Endothelial cell of umbilical vein (primary cell): Measurements from ENCODE around the gene ACBD3.

Experiments
- EZH2 ChIP-seq: IDR thresholded peaks from 2 replicates; pipeline ENCODE4 v1.6.1; 2012; ENCODE audit warnings: borderline replicate concordance, low read depth, mild to moderate bottlenecking, moderate library complexity, low read length, inconsistent platforms; ENCODE audit not compliant: severe bottlenecking
- FOS ChIP-seq: IDR thresholded peaks from 2 replicates; pipeline ENCODE4 v1.6.1; 2011; ENCODE audit warnings: mild to moderate bottlenecking, low read length, moderate library complexity, borderline replicate concordance; ENCODE audit not compliant: insufficient read depth
- GATA2 ChIP-seq: IDR thresholded peaks from 2 replicates; pipeline ENCODE4 v1.7.0; 2011; ENCODE audit warnings: low read depth, mild to moderate bottlenecking, moderate library complexity, mixed read lengths, low read length; ENCODE audit not compliant: insufficient read length, insufficient read depth
- JUN ChIP-seq: IDR thresholded peaks from 2 replicates; pipeline ENCODE4 v1.6.1; 2011; ENCODE audit warnings: borderline replicate concordance, low read depth; ENCODE audit not compliant: insufficient read length, insufficient read depth
- MYC ChIP-seq: IDR thresholded peaks from one replicate; pipeline ENCODE4 v1.6.1; 2011; ENCODE audit warnings: mild to moderate bottlenecking, low read depth, low read length
- POLR2A ChIP-seq: IDR thresholded peaks from 2 replicates; pipeline ENCODE4 v1.6.1; 2012; ENCODE audit warnings: low read depth, mild to moderate bottlenecking, control low read depth, low read length
- POLR2AphosphoS5 ChIP-seq: IDR thresholded peaks from 2 replicates; pipeline ENCODE4 v1.6.1; 2012; ENCODE audit warnings: low read depth, mild to moderate bottlenecking, control low read depth, low read length, moderate library complexity; ENCODE audit not compliant: insufficient read depth
- TF ChIP-seq, protein P1 (sequence below), 2 donors: IDR thresholded peaks; 1 replicate in 1 of 2; 2 replicates in 1 of 2; pipeline ENCODE4 v1.5.1; 2011; ENCODE audit warnings: low read length in 2 of 2, mild to moderate bottlenecking in 2 of 2, moderate library complexity in 2 of 2, control low read depth in 1 of 2, inconsistent platforms in 1 of 2, low read depth in 1 of 2; ENCODE audit not compliant: insufficient read depth in 1 of 2; ENCODE audit errors: extremely low read depth in 1 of 2

DNA sequence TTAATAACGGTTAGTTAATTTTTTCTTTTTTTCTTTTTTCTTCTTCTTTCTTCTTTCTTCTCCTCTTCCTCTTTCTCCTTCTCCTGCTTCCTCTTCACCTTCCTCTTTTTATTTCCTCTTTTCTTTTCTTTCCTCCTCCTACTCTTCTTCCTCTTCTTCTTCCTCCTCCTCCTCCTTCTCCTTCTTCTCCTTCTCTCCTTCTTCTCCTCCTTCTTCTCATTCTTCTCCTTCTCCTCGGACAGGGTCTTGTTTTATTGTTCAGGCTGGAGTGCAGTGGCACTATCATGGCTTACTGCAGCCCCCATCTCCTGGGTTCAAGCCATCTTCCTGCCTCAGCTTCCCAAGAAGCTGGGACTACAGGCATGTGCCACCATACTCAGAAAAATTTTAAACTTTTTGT lies 13.4 kb upstream of the ACBD3 start:
- TF ChIP-seq, protein P1, sequence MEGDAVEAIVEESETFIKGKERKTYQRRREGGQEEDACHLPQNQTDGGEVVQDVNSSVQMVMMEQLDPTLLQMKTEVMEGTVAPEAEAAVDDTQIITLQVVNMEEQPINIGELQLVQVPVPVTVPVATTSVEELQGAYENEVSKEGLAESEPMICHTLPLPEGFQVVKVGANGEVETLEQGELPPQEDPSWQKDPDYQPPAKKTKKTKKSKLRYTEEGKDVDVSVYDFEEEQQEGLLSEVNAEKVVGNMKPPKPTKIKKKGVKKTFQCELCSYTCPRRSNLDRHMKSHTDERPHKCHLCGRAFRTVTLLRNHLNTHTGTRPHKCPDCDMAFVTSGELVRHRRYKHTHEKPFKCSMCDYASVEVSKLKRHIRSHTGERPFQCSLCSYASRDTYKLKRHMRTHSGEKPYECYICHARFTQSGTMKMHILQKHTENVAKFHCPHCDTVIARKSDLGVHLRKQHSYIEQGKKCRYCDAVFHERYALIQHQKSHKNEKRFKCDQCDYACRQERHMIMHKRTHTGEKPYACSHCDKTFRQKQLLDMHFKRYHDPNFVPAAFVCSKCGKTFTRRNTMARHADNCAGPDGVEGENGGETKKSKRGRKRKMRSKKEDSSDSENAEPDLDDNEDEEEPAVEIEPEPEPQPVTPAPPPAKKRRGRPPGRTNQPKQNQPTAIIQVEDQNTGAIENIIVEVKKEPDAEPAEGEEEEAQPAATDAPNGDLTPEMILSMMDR (IDR thresholded peaks at IDR 0.05; ENCODE audit: extremely low read depth in 1 of 2, insufficient read depth in 1 of 2, low read depth in 1 of 2, low read length in 2 of 2), result no peak
- no peak for TF ChIP-seq POLR2AphosphoS5
- TF ChIP-seq JUN, result no peak
- TF ChIP-seq POLR2A, result no peak
- TF ChIP-seq EZH2, result no peak
- no peak for TF ChIP-seq MYC
- TF ChIP-seq GATA2, result no peak
- no peak for TF ChIP-seq FOS
